H1 (cell line): ENCODE data around the gene GRIK1. TPM values are rescaled to one million over a fixed set of nuclear protein-coding genes. Genes with fewer than 3 reads are reported as not detected.

ENCODE experiments used
- CTCF ChIA-PET: fragments of 300-600 bp; sonication (Branson Sonifier 250); formaldehyde crosslinking; loops from one replicate; lab custom pipeline; 2021; ENCODE audit not compliant: partially characterized antibody; lab: Charles Lee
- POLR2A ChIA-PET: fragments of 300-600 bp; sonication (Branson Sonifier 250); formaldehyde crosslinking; loops from one replicate; lab custom pipeline; 2021; ENCODE audit warnings: inconsistent platforms; ENCODE audit not compliant: partially characterized antibody; lab: Charles Lee
- DNase-seq, 2 experiments: peaks; one replicate each; pipeline versions ENCODE4 v3.0.0 to v3.0.0-alpha.2; 2010 to 2022; ENCODE audit warnings: low spot score in 2 of 2, low read depth in 1 of 2, mixed read lengths in 1 of 2
- FAIRE-seq: peaks from 2 replicates; lab custom pipeline; 2011; peaks lifted over from hg19 to GRCh38; lab: Jason Lieb, UNC
- H2AFZ ChIP-seq: 2 replicates; pipeline ENCODE4 v1.8.1; 2012; ENCODE audit warnings: low read length, inconsistent platforms
- H2AK5ac ChIP-seq: 2 replicates; pipeline ENCODE4 v1.6.1; 2013; ENCODE audit warnings: low read depth, low read length
- H2BK120ac ChIP-seq: replicated peaks from 2 replicates; pipeline ENCODE3; 2013; ENCODE audit warnings: low read depth, low read length, inconsistent platforms
- H2BK12ac ChIP-seq: 2 replicates; pipeline ENCODE4 v1.6.1; 2013; ENCODE audit warnings: low read depth, low read length
- H2BK15ac ChIP-seq: 2 replicates; pipeline ENCODE4 v1.6.1; 2013; ENCODE audit warnings: low read length
- H2BK20ac ChIP-seq: 2 replicates; pipeline ENCODE4 v1.6.1; 2013; ENCODE audit warnings: low read length
- H2BK5ac ChIP-seq: 2 replicates; pipeline ENCODE4 v1.6.1; 2013; ENCODE audit warnings: low read depth, low read length
- H3K14ac ChIP-seq: 2 replicates; pipeline ENCODE4 v1.6.1; 2013; ENCODE audit warnings: inconsistent platforms; ENCODE audit not compliant: insufficient read length
- H3K18ac ChIP-seq: 2 replicates; pipeline ENCODE4 v1.6.1; 2013; ENCODE audit warnings: low read length; ENCODE audit errors: extremely low read depth
- H3K23ac ChIP-seq: 2 replicates; pipeline ENCODE4 v1.6.1; 2013; ENCODE audit warnings: inconsistent platforms; ENCODE audit not compliant: insufficient read length
- H3K23me2 ChIP-seq: 2 replicates; pipeline ENCODE4 v1.6.1; 2013; ENCODE audit warnings: low read depth, low read length
- H3K27ac ChIP-seq: 2 replicates; pipeline ENCODE4 v1.6.1; 2011; ENCODE audit warnings: low read depth, low read length, inconsistent platforms
- H3K27me3 ChIP-seq, 4 experiments: replicated peaks in 1 of 4; 1 replicate in 1 of 4; 2 replicates in 3 of 4; pipeline versions ENCODE4 v1.6.1 to v1.8.1; 2011 to 2013; ENCODE audit warnings: low read length in 3 of 4, mild to moderate bottlenecking in 3 of 4, inconsistent platforms in 2 of 4, mixed read lengths in 2 of 4, moderate library complexity in 1 of 4; ENCODE audit not compliant: control insufficient read depth in 3 of 4, insufficient read depth in 3 of 4; ENCODE audit errors: extremely low read depth in 1 of 4
- H3K36me3 ChIP-seq, 4 experiments: 2 replicates each; pipeline versions ENCODE4 v1.6.1 to v1.8.1; 2011 to 2013; ENCODE audit warnings: mild to moderate bottlenecking in 4 of 4, low read length in 3 of 4, moderate library complexity in 2 of 4, control low read depth in 1 of 4, inconsistent platforms in 1 of 4; ENCODE audit not compliant: insufficient read depth in 4 of 4, control insufficient read depth in 2 of 4
- H3K4ac ChIP-seq: replicated peaks from 2 replicates; pipeline ENCODE3; 2013; ENCODE audit warnings: low read length, low read depth, mixed read lengths, inconsistent platforms; ENCODE audit not compliant: insufficient read length
- H3K4me1 ChIP-seq, 4 experiments: replicated peaks in 1 of 4; 1 replicate in 1 of 4; 2 replicates in 3 of 4; pipeline versions ENCODE4 v1.6.1 to v1.8.1; 2011 to 2013; ENCODE audit warnings: low read length in 3 of 4, inconsistent platforms in 2 of 4, mixed read lengths in 1 of 4; ENCODE audit not compliant: insufficient read depth in 4 of 4, control insufficient read depth in 3 of 4
- H3K4me2 ChIP-seq, 2 experiments: 2 replicates each; pipeline versions ENCODE4 v1.6.1 to v1.8.1; 2011 to 2013; ENCODE audit warnings: low read depth in 2 of 2, low read length in 2 of 2, control low read depth in 1 of 2, inconsistent platforms in 1 of 2, mild to moderate bottlenecking in 1 of 2; ENCODE audit not compliant: insufficient read depth in 1 of 2
- H3K4me3 ChIP-seq, 4 experiments: fragments of 200-600, 300-600 bp in 1 of 4; sonication (generic), shearing (Covaris generic), sonication (Bioruptor Twin) in 1 of 4; 2 replicates each; pipeline versions ENCODE4 v1.5.1 to v1.8.1; 2011 to 2016; ENCODE audit warnings: low read length in 4 of 4, low read depth in 3 of 4, control low read depth in 2 of 4, inconsistent platforms in 2 of 4, mild to moderate bottlenecking in 2 of 4, mixed read lengths in 1 of 4, moderate library complexity in 1 of 4; ENCODE audit not compliant: insufficient read depth in 2 of 4; ENCODE audit errors: extremely low read depth in 1 of 4
- H3K56ac ChIP-seq: replicated peaks from 2 replicates; pipeline ENCODE3; 2013; ENCODE audit warnings: low read depth, mild to moderate bottlenecking, mixed read lengths, low read length, inconsistent platforms; ENCODE audit not compliant: insufficient read length
- H3K79me1 ChIP-seq: 2 replicates; pipeline ENCODE4 v1.6.1; 2013; ENCODE audit warnings: low read depth, low read length, control low read depth
- H3K79me2 ChIP-seq, 2 experiments: 2 replicates each; pipeline versions ENCODE4 v1.6.1 to v1.8.1; 2012 to 2013; ENCODE audit warnings: low read length in 2 of 2, mild to moderate bottlenecking in 2 of 2, inconsistent platforms in 1 of 2; ENCODE audit not compliant: insufficient read depth in 2 of 2, control insufficient read depth in 1 of 2
- H3K9ac ChIP-seq, 4 experiments: replicated peaks in 1 of 4; 1 replicate in 1 of 4; 2 replicates in 3 of 4; pipeline versions ENCODE4 v1.6.1 to v1.8.1; 2011 to 2013; ENCODE audit warnings: low read depth in 3 of 4, low read length in 3 of 4, control low read depth in 2 of 4, mild to moderate bottlenecking in 2 of 4, moderate library complexity in 2 of 4, inconsistent platforms in 1 of 4; ENCODE audit errors: extremely low read depth in 1 of 4
- H3K9me3 ChIP-seq, 2 experiments: 2 replicates each; pipeline versions ENCODE4 v1.6.1 to v1.8.1; 2012 to 2013; ENCODE audit warnings: mild to moderate bottlenecking in 2 of 2, moderate library complexity in 2 of 2, control low read depth in 1 of 2, inconsistent platforms in 1 of 2, low read depth in 1 of 2, low read length in 1 of 2, mixed read lengths in 1 of 2; ENCODE audit not compliant: insufficient read depth in 2 of 2
- H4K20me1 ChIP-seq, 2 experiments: replicated peaks in 1 of 2; 2 replicates each; pipeline versions ENCODE3 to v1.8.1; 2011 to 2013; ENCODE audit warnings: inconsistent platforms in 2 of 2, low read length in 2 of 2, mild to moderate bottlenecking in 1 of 2; ENCODE audit not compliant: insufficient read depth in 2 of 2, control insufficient read depth in 1 of 2
- H4K5ac ChIP-seq: 2 replicates; pipeline ENCODE4 v1.6.1; 2013; ENCODE audit warnings: low read length, low read depth, mixed read lengths, inconsistent platforms; ENCODE audit not compliant: insufficient read length
- H4K8ac ChIP-seq: 2 replicates; pipeline ENCODE4 v1.8.0; 2013; ENCODE audit warnings: mild to moderate bottlenecking, moderate library complexity, low read length, inconsistent platforms; ENCODE audit not compliant: insufficient read depth; ENCODE audit errors: extremely low read depth
- H4K91ac ChIP-seq: replicated peaks from 2 replicates; pipeline ENCODE3; 2013; ENCODE audit warnings: low read length, mixed read lengths, inconsistent platforms; ENCODE audit not compliant: insufficient read length
- BCL11A ChIP-seq, 2 experiments: IDR thresholded peaks; one replicate each; pipeline ENCODE4 v1.6.1; 2011; ENCODE audit warnings: low read depth in 2 of 2, low read length in 2 of 2, mild to moderate bottlenecking in 2 of 2
- BRCA1 ChIP-seq: IDR thresholded peaks from 2 replicates; pipeline ENCODE4 v1.6.1; 2012; ENCODE audit warnings: low read depth, low read length, improper control_type of control experiment
- CEBPB ChIP-seq: IDR thresholded peaks from 2 replicates; pipeline ENCODE4 v1.6.1; 2012; ENCODE audit warnings: low read depth, low read length
- JUN ChIP-seq: IDR thresholded peaks from 2 replicates; pipeline ENCODE4 v1.6.1; 2011; ENCODE audit warnings: low read depth, mild to moderate bottlenecking, improper control_type of control experiment, low read length
- JUND ChIP-seq: IDR thresholded peaks from 2 replicates; pipeline ENCODE4 v1.6.1; 2011; ENCODE audit warnings: mild to moderate bottlenecking, improper control_type of control experiment, low read length
- KDM4A ChIP-seq: IDR thresholded peaks from one replicate; pipeline ENCODE4 v1.7.1; 2012; ENCODE audit warnings: low read depth, mild to moderate bottlenecking, moderate library complexity, low read length, inconsistent platforms; ENCODE audit not compliant: severe bottlenecking
- POLR2A ChIP-seq, 2 experiments: IDR thresholded peaks; 1 replicate in 1 of 2; 2 replicates in 1 of 2; pipeline ENCODE4 v1.6.1; 2011; ENCODE audit warnings: low read depth in 2 of 2, low read length in 2 of 2, mild to moderate bottlenecking in 2 of 2; ENCODE audit errors: control extremely low read depth in 1 of 2
- POLR2AphosphoS5 ChIP-seq: IDR thresholded peaks from 2 replicates; pipeline ENCODE4 v1.6.1; 2011; ENCODE audit warnings: low read depth, low read length
- POU5F1 ChIP-seq: IDR thresholded peaks from 2 replicates; pipeline ENCODE4 v1.6.1; 2011; ENCODE audit warnings: low read depth, mild to moderate bottlenecking, low read length, moderate library complexity
- RFX5 ChIP-seq: IDR thresholded peaks from 2 replicates; pipeline ENCODE4 v1.6.1; 2011; ENCODE audit warnings: low read depth, low read length, improper control_type of control experiment, borderline replicate concordance
- RNF2 ChIP-seq: fragments of 200-900, 300-1000 bp; sonication (generic); IDR thresholded peaks from 2 replicates; pipeline ENCODE4 v1.7.1; 2016; ENCODE audit warnings: borderline replicate concordance, low read depth, mild to moderate bottlenecking, antibody characterized with exemption, low read length; ENCODE audit not compliant: poor library complexity, severe bottlenecking; ENCODE audit errors: missing control alignments
- SIN3A ChIP-seq, 2 experiments: IDR thresholded peaks in 1 of 2; conservative IDR thresholded peaks in 1 of 2; 2 replicates each; pipeline ENCODE4 v1.6.1; 2011 to 2012; ENCODE audit warnings: low read length in 2 of 2, improper control_type of control experiment in 1 of 2, low read depth in 1 of 2, mild to moderate bottlenecking in 1 of 2
- SIX5 ChIP-seq: IDR thresholded peaks from 2 replicates; pipeline ENCODE4 v1.6.1; 2011; ENCODE audit warnings: mild to moderate bottlenecking, low read depth, low read length
- WGBS, 2 experiments: shearing (Covaris generic) in 1 of 2; methylation state at CpG; one replicate each; pipeline versions ENCODE4 v1.1.6 to v1.1.7; 2013 to 2015; ENCODE audit warnings: low lambda C conversion rate in 2 of 2, mixed read lengths in 2 of 2, inconsistent platforms in 1 of 2, low coverage in 1 of 2, missing lambda C conversion rate in 1 of 2; ENCODE audit not compliant: insufficient replicate concordance in 2 of 2, insufficient coverage in 1 of 2, insufficient read length in 1 of 2; ENCODE audit errors: extremely low coverage in 1 of 2, missing lambda C conversion rate in 1 of 2; 5-methylcytosine and 5-hydroxymethylcytosine counted together
- polyA plus RNA-seq, 7 experiments: library from polyadenylated mRNA; depleted of rRNA in 3 of 7; stranded (reverse) in 5 of 7; unstranded in 2 of 7; fragments of >200 nt in 5 of 7; fragments of 200-250 nt in 2 of 7; gene quantifications; 1 replicate in 5 of 7; 2 replicates in 1 of 7; 4 replicates in 1 of 7; pipeline versions ENCODE4 v1.2.1 to v1.2.3, GENCODE V29; 2011 to 2013; ENCODE audit warnings: missing spikeins in 2 of 7, mixed read lengths in 2 of 7
- total RNA-seq: library from RNA; stranded (reverse); fragmentation: NEBNext Ultra II Directional; extraction: Animal tissue kit (Norgen Biotek cat#: 25700); gene quantifications from 2 replicates; pipeline ENCODE4 v1.2.1, GENCODE V29; 2021
- TF ChIP-seq, protein P1 (sequence below): IDR thresholded peaks from 2 replicates; pipeline ENCODE4 v1.6.1; 2011; ENCODE audit warnings: low read depth, mild to moderate bottlenecking, low read length; ENCODE audit not compliant: insufficient read depth

GRIK1 gene
- total and polyA plus RNA-seq, 2 of the 8 experiments (the other 6 are each of a cell fraction or from before 2014, with no cell fraction given) = 0.11 to 0.32 TPM

GRCh38 chr21:29771491-29772066 lies 168.2 kb downstream of the GRIK1 start:
- no peak overlapping the region for H3K9ac ChIP-seq
- H2BK20ac ChIP-seq = no peak overlapping the region
- DNase-seq = no peak
- no peak overlapping the region for H4K91ac ChIP-seq
- no peak overlapping the region for H3K23ac ChIP-seq
- H2AFZ ChIP-seq = no peak overlapping the region
- H3K9me3 ChIP-seq = no peaks in the 10 kb centered on the region
- POLR2A ChIA-PET = no interaction called here
- H3K36me3 ChIP-seq = no peaks in the 10 kb centered on the region
- H3K79me1 ChIP-seq = no peaks in the 10 kb centered on the region
- CTCF ChIA-PET = no interaction called here
- no peak for FAIRE-seq
- H4K20me1 ChIP-seq = no peaks in the 10 kb centered on the region
- no peak overlapping the region for H3K14ac ChIP-seq
- no peak overlapping the region for H4K8ac ChIP-seq
- no peak overlapping the region for H3K18ac ChIP-seq
- H2BK5ac ChIP-seq = no peak overlapping the region
- no peak overlapping the region for H2AK5ac ChIP-seq
- H3K79me2 ChIP-seq = no peaks in the 10 kb centered on the region
- no peaks in the 10 kb centered on the region for H3K27me3 ChIP-seq
- no peak overlapping the region for H3K4me2 ChIP-seq
- H2BK15ac ChIP-seq = no peak overlapping the region
- peaks cover 0 to 3% (median 0%) of the 10 kb centered on the region in 4 experiments; a peak in 1 of 7 replicates for H3K4me1 ChIP-seq
- no peak overlapping the region for H3K4me3 ChIP-seq
- H3K27ac ChIP-seq = no peak overlapping the region
- H4K5ac ChIP-seq = no peak overlapping the region
- 86% methylated on average over 4 of the region's 4 CpGs; no CpG with 5 or more reads in 1 of the 2 experiments for WGBS, 2 experiments
- H2BK12ac ChIP-seq = no peak overlapping the region
- H2BK120ac ChIP-seq = no peak overlapping the region
- H3K56ac ChIP-seq = no peak overlapping the region
- H3K23me2 ChIP-seq = no peaks in the 10 kb centered on the region; the same call in 1 of the 2 replicates
- no peak overlapping the region for H3K4ac ChIP-seq
- TF ChIP-seq RFX5 (no peak), CEBPB (no peak), BRCA1 (no peak), POLR2A (IDR thresholded peaks at IDR 0.05; ENCODE audit: control extremely low read depth in 1 of 2, low read depth in 2 of 2, low read length in 2 of 2) (no peak), JUN (no peak), SIN3A (conservative IDR thresholded peaks at IDR 0.05 in 1 of 2, IDR thresholded peaks at IDR 0.05 in 1 of 2; ENCODE audit: low read depth in 1 of 2, low read length in 2 of 2) (no peak), POLR2AphosphoS5 (no peak), KDM4A (no peak), SIX5 (no peak), JUND (no peak), BCL11A (IDR thresholded peaks at IDR 0.05; ENCODE audit: low read depth in 2 of 2, low read length in 2 of 2) (no peak), POU5F1 (no peak), RNF2 (no peak)
- TF ChIP-seq, protein P1, sequence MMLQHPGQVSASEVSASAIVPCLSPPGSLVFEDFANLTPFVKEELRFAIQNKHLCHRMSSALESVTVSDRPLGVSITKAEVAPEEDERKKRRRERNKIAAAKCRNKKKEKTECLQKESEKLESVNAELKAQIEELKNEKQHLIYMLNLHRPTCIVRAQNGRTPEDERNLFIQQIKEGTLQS = no peak
